ENCODE results near the gene ARMCX5. TPM values are rescaled to one million over a fixed set of nuclear protein-coding genes. Genes with fewer than 3 reads are reported as not detected.

The ARMCX5 gene
- total and polyA plus RNA-seq, 10 of the 15 experiments (the other 5 are each of a cell fraction or from before 2014, with no cell fraction given) = 6.5 to 13.7 (median 9.9) TPM

DNA sequence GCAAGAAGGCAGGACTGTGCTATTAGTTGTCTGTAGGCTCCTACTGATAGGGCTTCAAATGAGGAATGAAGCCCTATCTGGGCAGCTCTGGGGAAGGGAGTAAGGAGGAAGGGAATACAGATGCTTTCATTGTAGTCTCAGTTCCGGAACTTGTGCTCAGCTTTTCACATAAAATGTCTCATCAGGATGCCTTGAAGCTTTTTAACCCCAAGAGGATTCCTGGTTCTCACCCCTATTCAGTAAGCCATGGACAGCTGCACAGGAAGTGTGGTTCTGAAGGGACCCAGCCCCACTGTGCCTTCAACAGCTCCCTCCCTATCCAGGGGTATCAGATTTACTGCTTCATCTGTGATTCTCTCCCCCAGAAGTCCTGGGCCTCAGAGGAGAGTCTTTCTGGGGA, 5.0 kb downstream of the ARMCX5 start:
- DNase-seq (ENCODE audit: low read depth, low spot score) = no peak

DNA sequence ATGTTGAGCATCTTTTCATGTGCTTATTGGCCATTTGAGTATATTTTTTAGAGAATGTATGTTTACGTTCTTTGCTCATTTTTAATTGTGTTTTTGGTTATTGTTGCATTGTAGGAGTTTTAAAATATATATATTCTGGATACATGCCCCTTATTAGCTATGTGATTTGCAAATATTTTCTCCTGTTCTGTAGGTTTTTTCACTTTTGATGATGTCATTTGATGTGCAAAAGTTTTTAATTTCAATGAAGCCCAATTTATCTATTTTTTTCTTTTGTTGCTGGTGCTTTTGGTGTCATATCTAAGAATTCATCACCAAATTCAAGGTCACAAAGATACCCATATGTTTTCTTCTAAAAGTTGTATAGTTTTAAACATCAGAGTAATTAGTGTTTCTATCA, 6.8 kb downstream of the ARMCX5 start:
- Histone ChIP-seq H4K20me1 (ENCODE audit: control insufficient read depth, insufficient read depth) (no peaks in the 10 kb centered on the region), H3K4me3 (no peak overlapping the region), H3K27me3 (replicated peaks in 1 of 2; ENCODE audit: control insufficient read depth in 2 of 2, insufficient read depth in 2 of 2, low read length in 1 of 2) (no peaks in the 10 kb centered on the region), H3K79me2 (ENCODE audit: control insufficient read depth, insufficient read depth, low read length) (no peaks in the 10 kb centered on the region), H3K36me3 (ENCODE audit: control insufficient read depth in 2 of 2, insufficient read depth in 2 of 2, low read length in 1 of 2) (no peaks in the 10 kb centered on the region), H3K9ac (ENCODE audit: control insufficient read depth, insufficient read depth, low read length) (no peak overlapping the region), H3K9me3 (replicated peaks; ENCODE audit: control insufficient read depth, insufficient read depth, low read length) (no peaks in the 10 kb centered on the region), H3K27ac (ENCODE audit: control insufficient read depth, insufficient read depth) (no peak overlapping the region), H3K4me2 (ENCODE audit: control insufficient read depth, insufficient read depth) (no peak overlapping the region), H3K4me1 (ENCODE audit: control insufficient read depth, insufficient read depth, low read length) (no peaks in the 10 kb centered on the region), H2AFZ (ENCODE audit: control insufficient read depth, low read depth, low read length) (no peak overlapping the region)
- CTCF ChIA-PET = no interaction called here
- no TSS peak for BruUV-seq (replicated peaks)
- DNase-seq (ENCODE audit: low read depth, low spot score) = no peak
- no peak for ATAC-seq
- POLR2A ChIA-PET = no interaction called here
- RAD21 ChIA-PET (ENCODE audit: unreplicated experiment) = no interaction called here
- 57% methylated on average over 1 of the region's 1 CpG for WGBS (ENCODE audit: insufficient coverage, insufficient replicate concordance, low lambda C conversion rate, missing lambda C conversion rate)
- intact Hi-C loops (cut with micrococcal nuclease; ENCODE audit: unreplicated experiment) (no loop called here), in situ Hi-C loops (cut with MboI) (no loop called here)
- SMC1A ChIA-PET (ENCODE audit: uncharacterized antibody, unreplicated experiment) = interaction anchor here (1.0 kb wide), 1 partner anchor 8 kb away, joined by 3 read pairs; no protein-coding TSS in a partner anchor
- FAIRE-seq = no peak
- TF ChIP-seq STAT3 (IDR thresholded peaks at IDR 0.05; ENCODE audit: low read depth, low read length) = no peak
- TF ChIP-seq DPF2 (IDR thresholded peaks at IDR 0.05) = no peak
- TF ChIP-seq POLR2A (IDR thresholded peaks at IDR 0.05; ENCODE audit: low read depth, low read length) = no peak
- TF ChIP-seq RUNX3 (IDR thresholded peaks at IDR 0.05; ENCODE audit: low read length) = no peak
- TF ChIP-seq BACH1 (IDR thresholded peaks at IDR 0.05; ENCODE audit: borderline replicate concordance) = no peak
- no peak for TF ChIP-seq KLF5 (IDR thresholded peaks at IDR 0.05; ENCODE audit: partially characterized antibody)
- TF ChIP-seq MTA3 (IDR thresholded peaks at IDR 0.05; ENCODE audit: borderline replicate concordance, low read length) = no peak
- no peak for TF ChIP-seq RBBP5 (conservative IDR thresholded peaks at IDR 0.05)
- TF ChIP-seq STAT1 (conservative IDR thresholded peaks at IDR 0.05) = no peak
- TF ChIP-seq, protein P1, sequence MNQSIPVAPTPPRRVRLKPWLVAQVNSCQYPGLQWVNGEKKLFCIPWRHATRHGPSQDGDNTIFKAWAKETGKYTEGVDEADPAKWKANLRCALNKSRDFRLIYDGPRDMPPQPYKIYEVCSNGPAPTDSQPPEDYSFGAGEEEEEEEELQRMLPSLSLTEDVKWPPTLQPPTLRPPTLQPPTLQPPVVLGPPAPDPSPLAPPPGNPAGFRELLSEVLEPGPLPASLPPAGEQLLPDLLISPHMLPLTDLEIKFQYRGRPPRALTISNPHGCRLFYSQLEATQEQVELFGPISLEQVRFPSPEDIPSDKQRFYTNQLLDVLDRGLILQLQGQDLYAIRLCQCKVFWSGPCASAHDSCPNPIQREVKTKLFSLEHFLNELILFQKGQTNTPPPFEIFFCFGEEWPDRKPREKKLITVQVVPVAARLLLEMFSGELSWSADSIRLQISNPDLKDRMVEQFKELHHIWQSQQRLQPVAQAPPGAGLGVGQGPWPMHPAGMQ (IDR thresholded peaks at IDR 0.05; ENCODE audit: borderline replicate concordance) = no peak
- no peak for TF ChIP-seq ZNF207 (IDR thresholded peaks at IDR 0.05; ENCODE audit: borderline replicate concordance)
- no peak for TF ChIP-seq SP1 (IDR thresholded peaks at IDR 0.05; ENCODE audit: low read depth, low read length)
- TF ChIP-seq KDM1A (IDR thresholded peaks at IDR 0.05; ENCODE audit: borderline replicate concordance) = no peak
- TF ChIP-seq RFX5 (IDR thresholded peaks at IDR 0.05; ENCODE audit: low read depth, low read length) = no peak
- TF ChIP-seq SUPT20H (IDR thresholded peaks at IDR 0.05; ENCODE audit: borderline replicate concordance, control insufficient read depth, low read depth, low read length) = no peak
- no peak for TF ChIP-seq TARDBP (IDR thresholded peaks at IDR 0.05; ENCODE audit: borderline replicate concordance)

More for the DNA sequence above, 5.0 kb downstream of the ARMCX5 start:
- Histone ChIP-seq H3K36me3 (ENCODE audit: control insufficient read depth in 2 of 2, insufficient read depth in 2 of 2, low read length in 1 of 2) (no peaks in the 10 kb centered on the region), H2AFZ (ENCODE audit: control insufficient read depth, low read depth, low read length) (no peak overlapping the region), H3K4me1 (ENCODE audit: control insufficient read depth, insufficient read depth, low read length) (no peaks in the 10 kb centered on the region), H3K79me2 (ENCODE audit: control insufficient read depth, insufficient read depth, low read length) (peaks cover 2% of the 10 kb centered on the region), H3K9me3 (replicated peaks; ENCODE audit: control insufficient read depth, insufficient read depth, low read length) (no peaks in the 10 kb centered on the region), H3K4me2 (ENCODE audit: control insufficient read depth, insufficient read depth) (no peak overlapping the region), H3K4me3 (no peak overlapping the region), H4K20me1 (ENCODE audit: control insufficient read depth, insufficient read depth) (no peaks in the 10 kb centered on the region), H3K27ac (ENCODE audit: control insufficient read depth, insufficient read depth) (no peak overlapping the region), H3K9ac (ENCODE audit: control insufficient read depth, insufficient read depth, low read length) (no peak overlapping the region), H3K27me3 (replicated peaks in 1 of 2; ENCODE audit: control insufficient read depth in 2 of 2, insufficient read depth in 2 of 2, low read length in 1 of 2) (no peaks in the 10 kb centered on the region)
- ChIA-PET CTCF (interaction anchor here (0.9 kb wide), 1 partner anchor 248 kb away, joined by 3 read pairs; no protein-coding TSS in a partner anchor), SMC1A (ENCODE audit: uncharacterized antibody, unreplicated experiment) (no interaction called here), POLR2A (no interaction called here), RAD21 (ENCODE audit: unreplicated experiment) (no interaction called here)
- BruUV-seq (replicated peaks) = no TSS peak
- no peak for TF ChIP-seq ZNF217 (IDR thresholded peaks at IDR 0.05)
- no peak for TF ChIP-seq MXI1 (IDR thresholded peaks at IDR 0.05; ENCODE audit: low read depth, low read length)
- TF ChIP-seq SPI1 (IDR thresholded peaks at IDR 0.05; ENCODE audit: borderline replicate concordance, insufficient read depth, low read depth, low read length) = no peak
- no peak for TF ChIP-seq CREB1 (IDR thresholded peaks at IDR 0.05; ENCODE audit: low read depth)
- no peak for TF ChIP-seq ATF7 (IDR thresholded peaks at IDR 0.05; ENCODE audit: low read depth)
- TF ChIP-seq RB1 (IDR thresholded peaks at IDR 0.05; ENCODE audit: borderline replicate concordance) = no peak
- no peak for TF ChIP-seq RUNX3 (IDR thresholded peaks at IDR 0.05; ENCODE audit: low read length)
- no peak for TF ChIP-seq SREBF1 (IDR thresholded peaks at IDR 0.05; ENCODE audit: low read length)
- TF ChIP-seq, protein P2, sequence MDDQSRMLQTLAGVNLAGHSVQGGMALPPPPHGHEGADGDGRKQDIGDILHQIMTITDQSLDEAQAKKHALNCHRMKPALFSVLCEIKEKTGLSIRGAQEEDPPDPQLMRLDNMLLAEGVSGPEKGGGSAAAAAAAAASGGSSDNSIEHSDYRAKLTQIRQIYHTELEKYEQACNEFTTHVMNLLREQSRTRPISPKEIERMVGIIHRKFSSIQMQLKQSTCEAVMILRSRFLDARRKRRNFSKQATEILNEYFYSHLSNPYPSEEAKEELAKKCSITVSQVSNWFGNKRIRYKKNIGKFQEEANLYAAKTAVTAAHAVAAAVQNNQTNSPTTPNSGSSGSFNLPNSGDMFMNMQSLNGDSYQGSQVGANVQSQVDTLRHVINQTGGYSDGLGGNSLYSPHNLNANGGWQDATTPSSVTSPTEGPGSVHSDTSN (IDR thresholded peaks at IDR 0.05; ENCODE audit: insufficient replicate concordance, low read depth, low read length) = no peak
- in situ Hi-C loops (cut with MboI) = no loop called here
- FAIRE-seq = no peak
- ATAC-seq = peak; percentile 13
- intact Hi-C loops (cut with micrococcal nuclease; ENCODE audit: unreplicated experiment) = no loop called here
- WGBS (ENCODE audit: insufficient coverage, insufficient replicate concordance, low lambda C conversion rate, missing lambda C conversion rate) = 64% methylated on average over 1 of the region's 1 CpG

Data from GM12878 (cell line).